Smooth muscle cell (in vitro differentiated cells): ENCODE data around the gene CEP295NL. TPM values are rescaled to one million over a fixed set of nuclear protein-coding genes. Genes with fewer than 3 reads are reported as not detected.

Experiments
- DNase-seq: peaks from one replicate; lab custom pipeline; 2025; ENCODE audit not compliant: unreplicated experiment; lab: John Stamatoyannopoulos, UW
- H2AFZ ChIP-seq: fragments of 200-600 bp; sonication (generic); 2 replicates; pipeline ENCODE4 v1.6.0; 2016; ENCODE audit warnings: antibody characterized with exemption, low read depth, mild to moderate bottlenecking
- H3F3A ChIP-seq: fragments of 200-600 bp; sonication (generic); 2 replicates; pipeline ENCODE4 v1.6.0; 2017; ENCODE audit warnings: antibody characterized with exemption, low read depth
- H3K27ac ChIP-seq: fragments of 200-600 bp; sonication (generic); 2 replicates; pipeline ENCODE4 v1.5.1; 2016; ENCODE audit warnings: low read depth, mild to moderate bottlenecking
- H3K27me3 ChIP-seq: fragments of 200-600 bp; sonication (generic); 2 replicates; pipeline ENCODE4 v1.6.1; 2016; ENCODE audit warnings: low read depth, mild to moderate bottlenecking
- H3K36me3 ChIP-seq: fragments of 200-600 bp; sonication (generic); 2 replicates; pipeline ENCODE4 v1.5.1; 2016; ENCODE audit warnings: low read depth
- H3K4me1 ChIP-seq: fragments of 200-600 bp; sonication (generic); 2 replicates; pipeline ENCODE4 v1.5.1; 2016; ENCODE audit warnings: low read depth
- H3K4me2 ChIP-seq: fragments of 200-600 bp; sonication (generic); 2 replicates; pipeline ENCODE4 v1.6.0; 2016; ENCODE audit warnings: mild to moderate bottlenecking
- H3K4me3 ChIP-seq: fragments of 200-600 bp; sonication (generic); 2 replicates; pipeline ENCODE4 v1.5.1; 2016; ENCODE audit warnings: mild to moderate bottlenecking
- H3K79me2 ChIP-seq: fragments of 200-600 bp; sonication (generic); 2 replicates; pipeline ENCODE4 v1.6.0; 2016; ENCODE audit warnings: low read depth, mild to moderate bottlenecking
- H3K9ac ChIP-seq: fragments of 200-600 bp; sonication (generic); 2 replicates; pipeline ENCODE4 v1.6.0; 2016; ENCODE audit warnings: low read depth
- H3K9me3 ChIP-seq: fragments of 200-600 bp; sonication (generic); replicated peaks from 2 replicates; pipeline ENCODE4 v1.5.1; 2016; ENCODE audit warnings: low read depth
- H4K20me1 ChIP-seq: fragments of 200-600 bp; sonication (generic); 2 replicates; pipeline ENCODE4 v1.6.0; 2016; ENCODE audit warnings: low read depth
- WGBS: methylation state at CpG from one replicate; pipeline ENCODE4 v1.1.7; 2016; ENCODE audit warnings: low lambda C conversion rate; 5-methylcytosine and 5-hydroxymethylcytosine counted together
- polyA plus RNA-seq: library from polyadenylated mRNA; unstranded; fragments of >200 nt; fragmentation: Nextera tagmentation; extraction: Ambion mirVana; gene quantifications from 2 replicates; pipeline ENCODE4 v1.2.1, GENCODE V29; 2016
- total RNA-seq: library from RNA; depleted of rRNA; stranded (reverse); fragments of >200 nt; gene quantifications from 2 replicates; pipeline ENCODE4 v1.2.3, GENCODE V29; 2014
- TF ChIP-seq, protein P1 (sequence below): fragments of 200-600 bp; sonication (generic); IDR thresholded peaks from 2 replicates; pipeline ENCODE4 v1.5.1; 2017; ENCODE audit warnings: borderline replicate concordance, mild to moderate bottlenecking, antibody characterized with exemption; ENCODE audit not compliant: insufficient read depth, poor library complexity, severe bottlenecking

Gene CEP295NL
- total and polyA plus RNA-seq, 2 experiments from 2014 or later = 1.2 TPM; not detected in 1

DNA sequence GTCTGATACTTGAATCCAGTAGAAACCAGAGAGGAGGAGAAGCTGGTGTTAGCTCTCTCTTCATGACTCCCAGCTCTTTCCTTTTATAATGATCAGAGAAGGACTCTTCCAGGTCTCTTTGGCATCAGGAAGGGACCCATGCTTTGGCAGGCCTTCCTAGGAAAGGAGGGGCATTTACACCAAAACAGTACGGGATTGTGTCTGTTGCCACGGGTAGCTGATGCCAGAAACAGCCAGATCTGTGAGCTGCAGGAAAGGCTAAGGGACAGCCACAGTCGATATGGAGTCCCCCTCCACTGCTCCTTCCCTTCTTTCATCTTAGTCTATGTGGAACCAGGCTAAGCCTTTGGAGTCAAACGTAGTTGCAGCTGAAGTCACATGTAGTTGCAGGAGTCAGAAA lies 9.3 kb downstream of the CEP295NL start:
- WGBS = 86% methylated on average over 4 of the region's 4 CpGs
- Histone ChIP-seq H3K4me1 (no peaks in the 10 kb centered on the region), H3K27me3 (no peaks in the 10 kb centered on the region), H3K4me3 (no peak overlapping the region), H3K4me2 (no peak overlapping the region), H3F3A (no peaks in the 10 kb centered on the region), H3K36me3 (no peaks in the 10 kb centered on the region), H3K9ac (no peak overlapping the region), H2AFZ (no peak overlapping the region), H4K20me1 (peaks cover 95% of the 10 kb centered on the region), H3K79me2 (peaks cover 42% of the 10 kb centered on the region), H3K9me3 (no peaks in the 10 kb centered on the region), H3K27ac (no peak overlapping the region)
- TF ChIP-seq, protein P1, sequence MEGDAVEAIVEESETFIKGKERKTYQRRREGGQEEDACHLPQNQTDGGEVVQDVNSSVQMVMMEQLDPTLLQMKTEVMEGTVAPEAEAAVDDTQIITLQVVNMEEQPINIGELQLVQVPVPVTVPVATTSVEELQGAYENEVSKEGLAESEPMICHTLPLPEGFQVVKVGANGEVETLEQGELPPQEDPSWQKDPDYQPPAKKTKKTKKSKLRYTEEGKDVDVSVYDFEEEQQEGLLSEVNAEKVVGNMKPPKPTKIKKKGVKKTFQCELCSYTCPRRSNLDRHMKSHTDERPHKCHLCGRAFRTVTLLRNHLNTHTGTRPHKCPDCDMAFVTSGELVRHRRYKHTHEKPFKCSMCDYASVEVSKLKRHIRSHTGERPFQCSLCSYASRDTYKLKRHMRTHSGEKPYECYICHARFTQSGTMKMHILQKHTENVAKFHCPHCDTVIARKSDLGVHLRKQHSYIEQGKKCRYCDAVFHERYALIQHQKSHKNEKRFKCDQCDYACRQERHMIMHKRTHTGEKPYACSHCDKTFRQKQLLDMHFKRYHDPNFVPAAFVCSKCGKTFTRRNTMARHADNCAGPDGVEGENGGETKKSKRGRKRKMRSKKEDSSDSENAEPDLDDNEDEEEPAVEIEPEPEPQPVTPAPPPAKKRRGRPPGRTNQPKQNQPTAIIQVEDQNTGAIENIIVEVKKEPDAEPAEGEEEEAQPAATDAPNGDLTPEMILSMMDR = no peak
- no peak for DNase-seq

DNA sequence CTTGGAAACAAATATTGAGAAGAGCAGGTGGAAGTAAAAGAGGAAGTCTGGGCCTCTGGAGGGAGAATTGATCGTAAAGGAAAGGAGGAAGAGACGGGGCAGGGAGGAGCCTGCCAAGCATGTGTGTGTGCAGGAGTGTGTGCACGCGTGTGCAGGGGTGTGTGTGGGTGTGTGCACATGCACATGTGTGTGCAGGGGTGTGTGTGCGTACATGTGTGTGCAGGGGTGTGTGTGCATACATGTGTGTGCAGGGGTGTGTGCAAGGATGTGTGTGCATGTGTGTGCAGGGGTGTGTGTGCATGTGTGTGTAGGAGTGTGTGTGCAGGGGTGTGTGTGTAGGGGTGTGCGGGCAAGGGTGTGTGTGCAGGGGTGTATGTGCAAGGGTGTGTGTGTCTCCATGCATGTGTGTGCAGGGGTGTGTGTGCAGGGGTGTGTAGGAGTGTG lies 10.0 kb downstream of the CEP295NL start:
- no peaks in the 10 kb centered on the region for H3K9me3 ChIP-seq
- no peak overlapping the region for H2AFZ ChIP-seq
- no peaks in the 10 kb centered on the region for H3K27me3 ChIP-seq
- H3K4me3 ChIP-seq = no peak overlapping the region
- no peaks in the 10 kb centered on the region for H3F3A ChIP-seq
- H3K27ac ChIP-seq = no peak overlapping the region
- no peaks in the 10 kb centered on the region for H3K4me1 ChIP-seq
- H3K9ac ChIP-seq = no peak overlapping the region
- TF ChIP-seq, protein P1 = no peak
- no peak overlapping the region for H3K4me2 ChIP-seq
- WGBS = 100% methylated on average over 6 of the region's 6 CpGs
- no peaks in the 10 kb centered on the region for H3K36me3 ChIP-seq
- peaks cover 44% of the 10 kb centered on the region for H3K79me2 ChIP-seq
- no peak for DNase-seq
- peaks cover 95% of the 10 kb centered on the region for H4K20me1 ChIP-seq

DNA sequence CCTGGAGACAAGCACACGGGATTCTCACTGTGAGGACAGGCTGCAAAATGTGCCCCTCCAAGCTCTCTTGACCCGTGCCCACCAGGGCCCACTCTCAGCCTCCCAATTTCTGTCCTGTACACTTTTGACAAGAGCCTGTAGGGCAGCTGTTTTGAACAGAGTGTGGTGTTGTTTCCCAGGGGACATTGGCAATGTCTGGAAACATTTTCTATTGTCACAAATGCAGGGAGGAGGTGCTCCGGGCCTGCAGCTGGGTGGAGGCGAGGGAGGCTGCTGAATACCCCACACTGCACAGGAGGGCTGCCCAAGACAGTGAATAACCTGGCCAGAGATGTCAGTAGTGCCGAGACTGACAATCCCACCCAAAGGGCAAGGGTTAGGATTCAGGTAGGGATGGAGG lies 10.5 kb downstream of the CEP295NL start:
- peaks cover 92% of the 10 kb centered on the region for H4K20me1 ChIP-seq
- H2AFZ ChIP-seq = no peak overlapping the region
- DNase-seq = no peak
- H3K4me1 ChIP-seq = no peaks in the 10 kb centered on the region
- H3F3A ChIP-seq = no peaks in the 10 kb centered on the region
- 95% methylated on average over 5 of the region's 5 CpGs for WGBS
- H3K27ac ChIP-seq = no peak overlapping the region
- TF ChIP-seq, protein P1 = no peak
- H3K36me3 ChIP-seq = no peaks in the 10 kb centered on the region
- no peak overlapping the region for H3K4me2 ChIP-seq
- H3K9me3 ChIP-seq = no peaks in the 10 kb centered on the region
- H3K9ac ChIP-seq = no peak overlapping the region
- H3K79me2 ChIP-seq = peaks cover 44% of the 10 kb centered on the region
- H3K4me3 ChIP-seq = no peak overlapping the region
- no peaks in the 10 kb centered on the region for H3K27me3 ChIP-seq

DNA sequence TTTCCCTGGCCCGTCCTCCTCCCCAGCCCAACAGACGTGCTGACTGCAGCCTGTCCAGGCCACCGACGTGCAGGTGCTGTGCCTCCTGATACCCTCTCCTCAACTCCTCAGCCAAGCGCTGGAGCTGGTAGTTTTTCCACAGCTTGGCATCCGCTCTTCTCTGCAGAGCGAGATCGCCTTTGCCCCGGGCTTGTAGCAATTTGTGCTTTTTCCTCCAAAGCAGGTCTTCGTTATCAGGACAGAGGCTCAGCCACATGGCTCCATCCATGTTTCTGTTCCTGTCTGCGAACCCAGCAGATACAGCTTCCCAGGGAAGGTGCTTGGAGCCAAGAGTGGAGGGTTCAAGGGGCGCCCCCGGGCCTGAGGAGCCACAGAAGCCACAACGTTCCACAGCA lies 10.9 kb downstream of the CEP295NL start:
- Histone ChIP-seq H2AFZ (no peak overlapping the region), H3K27ac (no peak overlapping the region), H4K20me1 (peaks cover 91% of the 10 kb centered on the region), H3K27me3 (no peaks in the 10 kb centered on the region), H3K79me2 (peaks cover 43% of the 10 kb centered on the region), H3K4me1 (no peaks in the 10 kb centered on the region), H3K4me3 (no peak overlapping the region), H3K9me3 (no peaks in the 10 kb centered on the region), H3F3A (no peaks in the 10 kb centered on the region), H3K4me2 (no peak overlapping the region), H3K36me3 (no peaks in the 10 kb centered on the region), H3K9ac (no peak overlapping the region)
- 86% methylated on average over 14 of the region's 14 CpGs for WGBS
- TF ChIP-seq, protein P1 = no peak
- DNase-seq = no peak
